GM21576 (cell line): ENCODE measurements around the gene ANKRD30B.
"Not testable (repeated sequence)": the region's sequence is repeated elsewhere in the genome, so short reads cannot be mapped to it uniquely, and the experiment has no call there.

Experiments
- ATAC-seq: cut with Tn5 transposase; IDR thresholded peaks from one replicate; pipeline ENCODE4 v1.9.1; 2021; ENCODE audit warnings: mild to moderate bottlenecking, moderate library complexity; ENCODE audit not compliant: unreplicated experiment

ANKRD30B gene

DNA sequence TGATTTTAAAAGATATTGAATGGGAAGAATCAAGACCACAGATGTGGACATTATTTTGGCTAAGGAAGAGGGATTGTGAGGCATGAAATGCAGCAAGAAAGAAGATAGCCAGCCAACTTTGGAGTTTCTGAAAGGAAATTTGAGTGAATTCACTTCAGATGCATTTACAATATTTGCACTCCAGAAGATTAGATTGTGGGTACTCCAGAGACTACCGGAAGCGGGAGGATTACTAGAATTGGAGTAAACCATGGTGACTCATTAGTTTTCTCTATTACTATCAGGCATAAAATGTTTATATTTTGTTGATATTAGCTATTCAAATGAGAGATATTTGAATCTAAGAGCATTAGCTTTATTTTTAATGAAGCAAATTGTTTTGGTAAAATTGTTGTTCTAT is 93.6 kb downstream of the ANKRD30B start:
- ATAC-seq, result not testable (repeated sequence)

DNA sequence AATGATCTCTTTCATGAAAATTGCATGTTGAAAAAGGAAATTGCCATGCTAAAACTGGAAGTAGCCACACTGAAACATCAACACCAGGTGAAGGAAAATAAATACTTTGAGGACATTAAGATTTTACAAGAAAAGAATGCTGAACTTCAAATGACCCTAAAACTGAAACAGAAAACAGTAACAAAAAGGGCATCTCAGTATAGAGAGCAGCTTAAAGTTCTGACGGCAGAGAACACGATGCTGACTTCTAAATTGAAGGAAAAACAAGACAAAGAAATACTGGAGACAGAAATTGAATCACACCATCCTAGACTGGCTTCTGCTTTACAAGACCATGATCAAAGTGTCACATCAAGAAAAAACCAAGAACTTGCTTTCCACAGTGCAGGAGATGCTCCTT is 103.6 kb downstream of the ANKRD30B start:
- not testable (repeated sequence) for ATAC-seq

DNA sequence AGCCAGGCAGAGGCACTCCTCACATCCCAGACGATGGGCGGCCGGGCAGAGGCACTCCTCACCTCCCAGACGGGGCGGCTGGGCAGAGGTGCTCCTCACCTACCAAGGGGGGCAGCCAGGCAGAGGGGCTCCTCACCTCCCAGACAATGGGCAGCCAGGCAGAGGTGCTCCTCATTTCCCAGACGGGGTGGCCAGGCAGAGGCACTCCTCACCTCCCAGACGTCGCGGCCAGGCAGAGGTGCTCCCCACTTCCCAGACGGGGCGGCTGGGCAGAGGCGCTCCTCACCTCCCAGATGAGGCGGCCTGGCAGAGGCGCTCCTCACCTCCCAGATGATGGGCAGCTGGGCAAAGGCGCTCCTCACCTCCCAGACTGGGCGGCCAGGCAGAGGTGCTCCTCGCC is 107.7 kb downstream of the ANKRD30B start:
- ATAC-seq, result not testable (repeated sequence)

GRCh38 chr18:14856256-14856655 is 108.3 kb downstream of the ANKRD30B start:
- not testable (repeated sequence) for ATAC-seq

DNA sequence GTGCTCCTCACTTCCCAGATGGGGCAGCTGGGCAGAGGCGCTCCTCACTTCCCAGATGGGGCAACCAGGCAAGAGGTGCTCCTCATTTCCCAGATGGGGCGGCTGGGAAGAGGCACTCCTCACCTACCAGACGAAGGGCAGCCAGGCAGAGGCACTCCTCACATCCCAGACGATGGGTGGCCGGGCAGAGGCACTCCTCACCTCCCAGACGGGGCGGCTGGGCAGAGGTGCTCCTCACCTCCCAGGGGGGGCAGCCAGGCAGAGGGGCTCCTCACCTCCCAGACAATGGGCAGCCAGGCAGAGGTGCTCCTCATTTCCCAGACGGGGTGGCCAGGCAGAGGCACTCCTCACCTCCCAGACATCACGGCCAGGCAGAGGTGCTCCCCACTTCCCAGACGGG is 110.5 kb downstream of the ANKRD30B start:
- ATAC-seq, result not testable (repeated sequence)

DNA sequence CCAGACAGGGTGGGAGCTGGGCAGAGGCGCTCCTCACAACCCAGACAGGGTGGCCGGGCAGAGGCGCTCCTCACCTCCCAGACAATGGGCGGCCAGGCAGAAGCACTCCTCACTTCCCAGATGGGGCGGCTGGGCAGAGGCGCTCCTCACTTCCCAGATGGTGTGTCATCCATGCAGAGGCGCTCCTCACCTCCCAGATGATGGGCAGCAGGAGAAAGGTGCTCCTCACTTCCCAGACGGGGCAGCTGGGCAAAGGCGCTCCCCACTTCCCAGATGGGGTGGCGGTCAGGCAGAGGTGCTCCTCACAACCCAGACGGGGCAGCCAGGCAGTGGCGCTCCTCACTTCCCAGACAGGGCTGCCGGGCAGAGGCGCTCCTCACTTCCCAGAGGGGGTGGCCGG is 112.0 kb downstream of the ANKRD30B start:
- not testable (repeated sequence) for ATAC-seq

DNA sequence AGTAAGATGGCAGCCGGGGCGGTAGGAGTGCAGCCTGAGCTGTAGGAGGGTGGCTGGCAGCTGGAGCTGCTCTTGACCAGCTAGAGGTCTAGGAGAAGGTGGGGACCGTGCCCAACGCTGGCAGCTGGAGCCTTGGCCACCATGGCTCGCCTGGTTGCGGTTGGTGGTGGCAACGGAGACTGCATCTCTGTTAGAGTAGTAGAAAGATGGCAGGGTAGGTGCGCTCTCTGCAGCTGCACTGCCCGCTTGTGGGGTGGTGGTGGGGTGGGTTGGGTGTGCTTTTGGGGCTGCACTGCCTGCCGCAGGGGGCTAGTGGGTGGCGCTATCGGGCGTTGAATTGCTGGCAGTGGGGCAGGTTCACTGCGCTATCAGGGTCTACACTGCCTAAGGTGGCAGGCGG is 118.5 kb downstream of the ANKRD30B start:
- ATAC-seq, result not testable (repeated sequence)

DNA sequence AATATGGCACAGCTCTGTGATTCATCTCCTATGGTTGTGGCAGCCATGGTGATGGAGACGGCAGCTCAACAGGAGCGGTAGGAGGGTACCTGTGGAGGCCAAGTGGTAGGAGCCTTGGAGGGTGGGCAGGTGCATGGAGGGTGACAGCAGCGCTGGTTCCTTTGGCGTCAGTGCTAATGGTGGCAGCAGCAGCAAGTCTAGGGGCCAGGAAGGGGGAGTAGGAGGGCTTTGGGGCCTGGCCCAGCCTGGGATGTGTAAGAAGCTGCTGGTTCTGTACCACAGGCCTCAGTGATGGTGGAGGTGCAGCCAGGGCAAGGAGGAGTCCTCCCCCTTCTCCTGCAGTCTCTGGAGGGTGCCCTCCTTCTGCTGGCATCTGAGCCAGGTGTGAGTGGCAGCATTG is 120.0 kb downstream of the ANKRD30B start:
- ATAC-seq, result not testable (repeated sequence)

GRCh38 chr18:14868825-14869224 is 120.9 kb downstream of the ANKRD30B start:
- ATAC-seq, result not testable (repeated sequence)

DNA sequence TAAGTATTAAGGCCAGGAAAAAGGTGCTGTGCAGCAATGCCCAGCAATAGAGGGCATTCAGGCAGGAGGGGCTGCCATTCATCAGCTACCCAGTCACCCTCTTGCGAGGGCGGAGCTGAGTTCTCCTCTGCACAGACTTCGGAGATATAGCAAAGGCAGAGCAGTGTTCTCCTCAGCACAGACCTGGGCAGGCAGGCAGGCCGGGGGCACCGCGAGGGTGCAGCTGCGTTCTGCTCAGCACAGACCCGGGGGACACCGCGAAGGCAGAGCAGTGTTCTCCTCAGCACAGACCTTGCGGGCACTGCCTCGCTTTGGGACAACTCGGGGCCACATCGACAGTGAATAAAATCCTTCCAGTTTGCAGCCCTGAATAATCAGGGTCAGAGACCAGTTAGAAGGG is 130.9 kb downstream of the ANKRD30B start:
- not testable (repeated sequence) for ATAC-seq

DNA sequence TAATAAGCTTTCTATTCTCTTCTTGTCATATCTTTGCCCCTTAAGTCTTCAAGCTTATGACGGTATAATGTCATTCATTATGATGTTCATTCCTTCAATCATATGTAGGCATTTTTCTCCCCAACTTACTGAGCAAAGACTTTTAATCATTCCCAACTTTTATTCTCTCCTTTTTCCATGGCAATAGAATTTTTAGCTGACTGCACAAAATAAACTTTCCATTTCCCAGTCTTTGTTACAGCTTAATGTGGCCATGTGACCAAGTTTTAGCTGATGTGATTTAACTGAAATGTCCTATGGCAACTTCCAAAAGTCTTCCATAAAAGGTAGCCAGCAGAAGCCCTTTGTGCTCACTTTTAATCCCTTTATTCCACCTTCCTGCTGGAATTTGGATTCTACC is 152.5 kb downstream of the ANKRD30B start:
- ATAC-seq, result no peak
